Activated CD4-positive, alpha-beta T cell treated with anti-CD3 and anti-CD28 coated beads for 36 hours (primary cell): ENCODE measurements around the gene CDK8. TPM values are rescaled to one million over a fixed set of nuclear protein-coding genes. Genes with fewer than 3 reads are reported as not detected.

ENCODE experiments used
- ATAC-seq: fragments of 200-7000 bp; cut with Tn5 transposase; one replicate; pipeline ENCODE4 v1.10.0; 2021; ENCODE audit warnings: mild to moderate bottlenecking, moderate library complexity
- CTCF ChIA-PET: fragments of 350-600 bp; sonication (Branson Sonifier 250); formaldehyde crosslinking; loops from one replicate; lab custom pipeline; 2021; ENCODE audit warnings: antibody characterized with exemption; lab: Charles Lee
- POLR2A ChIA-PET: fragments of 350-600 bp; sonication (Branson Sonifier 250); formaldehyde crosslinking; loops from one replicate; lab custom pipeline; 2021; ENCODE audit warnings: antibody characterized with exemption, inconsistent platforms; lab: Charles Lee
- DNase-seq: peaks from one replicate; pipeline ENCODE4 v3.0.0-alpha.2; 2020
- H3K27ac Mint-ChIP-seq: one replicate; pipeline ENCODE4 v1.8.0; 2021; ENCODE audit warnings: mixed read lengths
- H3K27me3 Mint-ChIP-seq: one replicate; pipeline ENCODE4 v1.8.0; 2021; ENCODE audit warnings: mixed read lengths
- H3K36me3 Mint-ChIP-seq: one replicate; pipeline ENCODE4 v1.8.0; 2021; ENCODE audit warnings: low read depth, mixed read lengths
- H3K4me1 Mint-ChIP-seq: one replicate; pipeline ENCODE4 v1.8.0; 2021; ENCODE audit warnings: mixed read lengths
- H3K4me3 Mint-ChIP-seq: one replicate; pipeline ENCODE4 v1.8.0; 2021; ENCODE audit warnings: mild to moderate bottlenecking, moderate library complexity, mixed read lengths
- H3K9me3 Mint-ChIP-seq: one replicate; pipeline ENCODE4 v1.8.0; 2021; ENCODE audit warnings: low read depth, mixed read lengths
- intact Hi-C, 2 experiments: fragments of 100-400 bp; cut with DNase I in 1 of 2; cut with micrococcal nuclease in 1 of 2; formaldehyde crosslinking; loops; one replicate each; pipeline versions ENCODE4 v1.14.2 to v1.15.1; 2022 to 2024; cut with DNase I, micrococcal nuclease
- total RNA-seq, 2 experiments: library from RNA; stranded (reverse); gene quantifications; one replicate each; pipeline ENCODE4 v1.2.3, GENCODE V29; 2021

CDK8 gene
- total RNA-seq: 10 to 100 TPM; 17.4 to 24.3 TPM

GRCh38 chr13:26253787-26254582 is at the start of gene CDK8:
Gene CDK8 (plus strand): TSS chr13:26254129. CDS start chr13:26254642, 513 bp downstream.
- no peaks in the 10 kb centered on the region for H3K9me3 Mint-ChIP-seq
- no peaks in the 10 kb centered on the region for H3K36me3 Mint-ChIP-seq
- H3K4me1 Mint-ChIP-seq: peaks cover 38% of the 10 kb centered on the region
- H3K4me3 Mint-ChIP-seq: peak within 1 kb of the TSS; percentile 82
- no peaks in the 10 kb centered on the region for H3K27me3 Mint-ChIP-seq
- H3K27ac Mint-ChIP-seq: peak within 1 kb of the TSS; percentile 84
- DNase-seq (peak; percentile 93), ATAC-seq (peak; percentile 93)
- CTCF ChIA-PET: interaction anchor here (0.6 to 1.1 kb wide), 2 partner anchors 69 to 354 kb away, joined by 3 to 4 read pairs; no protein-coding TSS in a partner anchor
- intact Hi-C loops: loop anchor here (1.0 to 10.0 kb wide), 5 partner anchors 32 to 1329 kb away; partner anchors contain the start of genes NUP58 (in 1 of the 2) and RNF6 (in 1 of the 2)
- POLR2A ChIA-PET: no interaction called here

- Mint-ChIP-seq H3K4me1 (peaks cover 5% of the 10 kb centered on the region), H3K27me3 (no peaks in the 10 kb centered on the region), H3K36me3 (peaks cover 26% of the 10 kb centered on the region), H3K9me3 (no peaks in the 10 kb centered on the region), H3K4me3 (no peak overlapping the region), H3K27ac (no peak overlapping the region)
- intact Hi-C loops: no loop called here
- DNase-seq (no peak), ATAC-seq (no peak)
- CTCF ChIA-PET: interaction anchor here (0.6 to 1.3 kb wide), 3 partner anchors 10 to 548 kb away, joined by 3 read pairs; no protein-coding TSS in a partner anchor
- POLR2A ChIA-PET: no interaction called here
Observed at GRCh38 chr13:26208287-26208686, 45.6 kb upstream of the CDK8 start.

DNA sequence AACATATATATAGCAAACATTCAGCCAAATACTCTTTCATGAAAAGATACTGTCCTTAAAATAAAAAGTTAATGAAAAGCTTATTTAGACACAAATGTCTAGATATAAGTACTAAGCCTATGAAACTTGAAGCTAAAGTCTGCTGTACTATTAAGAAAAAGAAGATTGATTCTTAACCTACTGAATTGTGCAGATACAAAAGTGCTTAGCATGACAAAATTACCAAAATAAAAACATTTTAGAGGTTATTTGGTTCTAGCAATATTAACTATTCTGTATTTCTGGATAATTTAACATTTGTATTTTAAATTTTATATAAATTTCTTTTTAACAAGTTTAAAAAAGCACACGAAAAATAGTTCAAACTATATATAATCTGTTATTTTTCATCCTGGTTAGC is 40.6 kb upstream of the CDK8 start:
- no peak overlapping the region for H3K4me3 Mint-ChIP-seq

GRCh38 chr13:26213982-26214381 is 39.9 kb upstream of the CDK8 start:
- Mint-ChIP-seq H3K27ac (no peak overlapping the region), H3K4me3 (no peak overlapping the region), H3K4me1 (peaks cover 19% of the 10 kb centered on the region), H3K9me3 (no peaks in the 10 kb centered on the region), H3K27me3 (no peaks in the 10 kb centered on the region), H3K36me3 (peaks cover 49% of the 10 kb centered on the region)
- POLR2A ChIA-PET: no interaction called here
- CTCF ChIA-PET: no interaction called here
- ATAC-seq (no peak), DNase-seq (no peak)
- intact Hi-C loops: no loop called here

More for the DNA sequence above, 40.6 kb upstream of the CDK8 start:
- H3K27me3 Mint-ChIP-seq: no peaks in the 10 kb centered on the region
- H3K27ac Mint-ChIP-seq: no peak overlapping the region
- CTCF ChIA-PET: interaction anchor here (1.2 kb wide), 1 partner anchor 29 kb away, joined by 3 read pairs; no protein-coding TSS in a partner anchor
- ATAC-seq (no peak), DNase-seq (no peak)
- POLR2A ChIA-PET: no interaction called here
- intact Hi-C loops: no loop called here
- no peaks in the 10 kb centered on the region for H3K9me3 Mint-ChIP-seq
- H3K36me3 Mint-ChIP-seq: peaks cover 53% of the 10 kb centered on the region
- H3K4me1 Mint-ChIP-seq: peaks cover 17% of the 10 kb centered on the region

DNA sequence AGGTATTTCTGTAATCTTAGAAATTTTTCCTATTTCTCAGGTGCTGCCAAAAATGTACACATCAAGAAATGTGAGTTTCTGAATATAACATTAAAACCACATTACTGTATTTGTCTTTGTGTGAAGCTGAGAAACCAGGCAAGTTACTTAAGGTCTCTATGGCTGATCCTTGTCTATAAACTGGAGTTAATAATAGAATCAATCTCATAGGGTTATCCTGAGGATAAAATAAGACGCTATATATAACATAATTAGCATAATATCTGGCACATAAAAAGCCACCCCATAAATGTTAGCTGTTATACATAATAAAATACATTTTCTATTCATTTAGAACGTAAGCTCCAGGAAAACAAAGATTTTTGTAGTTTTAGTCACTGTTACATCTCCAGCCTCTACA is 37.9 kb upstream of the CDK8 start:
- ChIA-PET POLR2A (no interaction called here), CTCF (interaction anchor here (1.0 to 4.9 kb wide), 2 partner anchors 31 to 482 kb away, joined by 4 to 13 read pairs; no protein-coding TSS in a partner anchor)
- peaks cover 53% of the 10 kb centered on the region for H3K36me3 Mint-ChIP-seq
- no peaks in the 10 kb centered on the region for H3K27me3 Mint-ChIP-seq
- no peaks in the 10 kb centered on the region for H3K9me3 Mint-ChIP-seq
- H3K4me1 Mint-ChIP-seq: peaks cover 33% of the 10 kb centered on the region
- no peak for ATAC-seq
- H3K4me3 Mint-ChIP-seq: no peak overlapping the region
- DNase-seq: no peak
- intact Hi-C loops: no loop called here
- H3K27ac Mint-ChIP-seq: no peak overlapping the region

DNA sequence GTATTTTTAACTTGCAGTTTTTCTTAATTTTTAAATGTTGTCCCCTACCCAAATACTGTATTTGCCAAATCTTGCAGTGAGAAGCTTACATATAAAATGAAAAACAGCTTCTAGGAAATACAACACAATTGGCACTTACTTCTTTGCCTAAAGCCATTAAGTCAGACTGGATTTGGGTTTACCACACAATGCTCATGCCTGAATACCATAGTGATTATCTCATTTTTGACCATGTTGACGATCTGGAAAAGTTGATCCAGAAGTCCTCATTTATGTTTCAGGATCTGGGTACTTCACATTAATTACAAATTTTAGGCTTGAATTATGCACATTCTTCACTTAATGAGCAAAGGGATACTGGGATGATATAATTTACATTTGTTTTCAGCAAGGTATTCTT is 34.2 kb upstream of the CDK8 start:
- no peaks in the 10 kb centered on the region for H3K9me3 Mint-ChIP-seq
- H3K4me3 Mint-ChIP-seq: peak overlapping the region; percentile 100
- peak overlapping the region; percentile 58 for H3K27ac Mint-ChIP-seq
- ChIA-PET CTCF (interaction anchor here (4.9 kb wide), 1 partner anchor 35 kb away, joined by 13 read pairs; no protein-coding TSS in a partner anchor), POLR2A (no interaction called here)
- intact Hi-C loops: loop anchor here in 1 of 2 experiments (2.0 to 10.0 kb wide), 3 partner anchors 1205 to 1401 kb away; partner anchors contain the start of genes GTF3A, LNX2, MTIF3 and POLR1D
- no peaks in the 10 kb centered on the region for H3K27me3 Mint-ChIP-seq
- peaks cover 38% of the 10 kb centered on the region for H3K36me3 Mint-ChIP-seq
- ATAC-seq: no peak
- peaks cover 36% of the 10 kb centered on the region for H3K4me1 Mint-ChIP-seq
- no peak for DNase-seq

- Mint-ChIP-seq H3K4me1 (peaks cover 33% of the 10 kb centered on the region), H3K27me3 (no peaks in the 10 kb centered on the region), H3K36me3 (peaks cover 30% of the 10 kb centered on the region), H3K27ac (no peak overlapping the region), H3K9me3 (no peaks in the 10 kb centered on the region), H3K4me3 (peak overlapping the region; percentile 100)
- no peak for ATAC-seq
- CTCF ChIA-PET: interaction anchor here (4.9 kb wide), 1 partner anchor 36 kb away, joined by 13 read pairs; no protein-coding TSS in a partner anchor
- intact Hi-C loops: loop anchor here in 1 of 2 experiments (2.0 to 10.0 kb wide), 3 partner anchors 1204 to 1400 kb away; partner anchors contain the start of genes GTF3A, LNX2, MTIF3 and POLR1D
- no peak for DNase-seq
- POLR2A ChIA-PET: interaction anchor here (1.2 kb wide), 1 partner anchor 35 kb away, joined by 3 read pairs; no protein-coding TSS in a partner anchor
Observed at GRCh38 chr13:26220575-26220974, 33.4 kb upstream of the CDK8 start.

DNA sequence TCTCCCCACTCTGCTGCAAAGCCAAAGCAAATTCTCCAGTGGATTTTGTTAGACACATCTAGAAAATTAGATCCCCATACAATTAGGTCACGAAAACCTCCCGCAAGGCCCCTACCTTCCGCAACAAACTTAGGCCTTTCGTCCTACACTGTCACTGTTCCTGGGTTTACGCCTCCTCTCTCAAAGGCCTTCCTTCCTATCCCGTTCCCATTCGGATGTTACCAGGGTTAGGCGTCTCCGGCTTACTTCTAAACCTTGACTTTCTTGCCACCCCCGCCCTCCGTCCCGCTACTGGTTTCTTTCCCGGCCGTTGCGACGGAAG is 32.6 kb upstream of the CDK8 start:
- H3K36me3 Mint-ChIP-seq: peaks cover 30% of the 10 kb centered on the region
- H3K27me3 Mint-ChIP-seq: no peaks in the 10 kb centered on the region
- H3K4me3 Mint-ChIP-seq: peak overlapping the region; percentile 100

DNA sequence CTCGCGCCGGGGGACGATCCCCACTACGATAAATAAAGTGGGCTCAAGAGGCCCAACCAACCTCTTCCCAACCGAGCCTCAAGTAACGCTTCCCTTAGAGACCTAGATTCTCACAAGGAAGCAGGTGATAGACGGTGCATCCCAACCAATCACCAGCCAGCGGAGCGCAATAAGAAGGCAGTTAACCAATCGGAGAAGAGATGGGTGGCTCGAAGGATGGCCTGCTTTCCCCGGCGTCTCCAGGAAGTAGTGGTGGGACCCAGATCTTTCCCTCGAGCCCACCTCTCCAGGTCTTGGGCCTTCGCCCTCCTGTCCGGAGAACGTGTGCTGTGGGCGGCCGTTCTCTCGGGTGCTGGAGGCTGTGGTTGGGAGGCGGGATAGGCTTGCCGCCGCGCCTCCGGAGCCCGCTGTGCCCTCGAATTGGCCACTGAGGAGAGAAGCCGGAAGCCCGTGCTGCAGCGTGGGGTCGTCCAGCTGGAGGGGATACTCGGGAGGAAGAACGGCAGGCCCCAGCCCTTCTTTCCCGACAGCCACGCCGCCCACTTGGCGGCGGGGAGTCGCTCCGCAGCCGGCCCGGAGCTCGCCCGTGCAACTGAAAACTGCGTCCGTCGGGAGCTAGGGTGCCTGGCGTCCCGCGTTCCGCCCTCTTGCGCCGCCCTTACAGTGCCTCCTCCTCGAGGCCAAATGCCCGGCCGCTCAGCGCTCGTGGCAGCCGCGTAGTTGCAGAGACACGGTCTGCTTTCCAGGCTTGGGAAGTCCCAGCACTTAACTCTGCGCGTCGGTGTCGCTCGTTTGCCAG is 32.0 kb upstream of the CDK8 start, which contains the start of gene RNF6:
Gene RNF6 (minus strand): TSS at position 594 of the 799 bp plus-strand sequence. CDS start 2,665 bp downstream, outside the sequence.
- ATAC-seq: peak; percentile 98
- ChIA-PET CTCF (interaction anchor here (1.0 to 2.2 kb wide), 6 partner anchors 33 to 281 kb away, joined by 3 to 13 read pairs (median 4); no protein-coding TSS in a partner anchor), POLR2A (interaction anchor here (0.6 to 1.0 kb wide), 3 partner anchors 36 to 1042 kb away, joined by 3 to 5 read pairs (median 4); no protein-coding TSS in a partner anchor)
- intact Hi-C loops: loop anchor here (1.0 to 10.0 kb wide), 7 partner anchors 32 to 1399 kb away; partner anchors contain the start of genes CDK8 (in 2 of the 2), GTF3A (in 1 of the 2), LNX2 (in 1 of the 2) and MTIF3 (in 1 of the 2)
- peak; percentile 90 for DNase-seq
- Mint-ChIP-seq H3K9me3 (no peaks in the 10 kb centered on the region), H3K4me1 (peaks cover 33% of the 10 kb centered on the region), H3K4me3 (peak within 1 kb of the TSS; percentile 100), H3K27ac (peak within 1 kb of the TSS; percentile 100), H3K27me3 (no peaks in the 10 kb centered on the region), H3K36me3 (peaks cover 29% of the 10 kb centered on the region)

More for the DNA sequence above, 32.6 kb upstream of the CDK8 start:
- CTCF ChIA-PET: interaction anchor here (1.6 to 2.2 kb wide), 2 partner anchors 36 to 281 kb away, joined by 3 to 13 read pairs; no protein-coding TSS in a partner anchor
- peak; percentile 23 for ATAC-seq
- Mint-ChIP-seq H3K9me3 (no peaks in the 10 kb centered on the region), H3K4me1 (peaks cover 33% of the 10 kb centered on the region), H3K27ac (peak overlapping the region; percentile 100)
- intact Hi-C loops: loop anchor here (1.0 to 10.0 kb wide), 6 partner anchors 33 to 1399 kb away; partner anchors contain the start of genes CDK8 (in 1 of the 2), GTF3A (in 1 of the 2), LNX2 (in 1 of the 2) and MTIF3 (in 1 of the 2)
- POLR2A ChIA-PET: interaction anchor here (0.6 to 1.2 kb wide), 2 partner anchors 35 to 1042 kb away, joined by 3 read pairs; no protein-coding TSS in a partner anchor
- DNase-seq: no peak

DNA sequence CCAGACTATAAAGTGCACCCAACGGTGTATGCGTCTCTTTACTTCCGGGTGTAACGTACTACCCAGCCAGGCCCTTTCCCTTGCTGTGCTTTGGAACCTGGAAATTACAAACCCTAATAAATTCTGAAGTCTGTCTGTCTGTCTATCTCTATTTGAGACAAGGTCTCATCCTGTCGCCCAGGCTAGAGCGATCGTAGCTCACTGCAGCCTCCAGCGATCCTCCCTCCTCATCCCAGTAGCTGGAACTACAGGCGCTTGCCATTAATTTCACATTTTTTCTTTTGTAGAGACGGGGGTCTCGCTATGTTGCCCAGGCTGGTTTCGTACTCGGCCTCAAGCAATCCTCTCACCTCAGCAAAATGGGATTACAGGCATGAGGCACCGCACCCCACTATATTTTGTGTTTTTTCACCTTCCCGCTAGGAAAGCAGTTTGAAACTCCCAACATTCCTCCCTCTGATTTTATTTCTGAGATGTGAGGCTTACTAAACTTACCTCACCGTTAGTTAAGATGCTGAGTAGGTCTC is 31.3 kb upstream of the CDK8 start:
- intact Hi-C loops: loop anchor here in 1 of 2 experiments (1.0 to 10.0 kb wide), 4 partner anchors 32 to 1202 kb away; partner anchors contain the start of genes CDK8, GTF3A and RPL21
- Mint-ChIP-seq H3K4me3 (peak overlapping the region; percentile 100), H3K36me3 (peaks cover 23% of the 10 kb centered on the region), H3K27me3 (no peaks in the 10 kb centered on the region), H3K4me1 (peaks cover 33% of the 10 kb centered on the region), H3K9me3 (no peaks in the 10 kb centered on the region), H3K27ac (peak overlapping the region; percentile 100)
- ChIA-PET POLR2A (interaction anchor here (0.6 to 1.0 kb wide), 2 partner anchors 36 to 88 kb away, joined by 4 to 5 read pairs; no protein-coding TSS in a partner anchor), CTCF (interaction anchor here (1.0 to 2.2 kb wide), 6 partner anchors 33 to 280 kb away, joined by 3 to 13 read pairs (median 4); no protein-coding TSS in a partner anchor)
- DNase-seq: no peak
- peak; percentile 50 for ATAC-seq
